Activated T-cell treated with anti-CD3 and anti-CD28 coated beads, Interleukin-2, amount 50 U/mL, for 4 hours (primary cell): ENCODE data around the gene KIF18A. TPM values are rescaled to one million over a fixed set of nuclear protein-coding genes. Genes with fewer than 3 reads are reported as not detected.
"Not testable (repeated sequence)": the region's sequence is repeated elsewhere in the genome, so short reads cannot be mapped to it uniquely, and the experiment has no call there.

ENCODE experiments used
- ATAC-seq, 2 donors: fragments of 200-7000 bp; cut with Tn5 transposase; one replicate each; pipeline ENCODE4 v1.10.0; 2021
- DNase-seq: peaks from one replicate; pipeline ENCODE4 v3.0.0-alpha.2; 2020
- H3K27me3 Mint-ChIP-seq: one replicate; pipeline ENCODE4 v1.8.0; 2021; ENCODE audit warnings: low read depth, mixed read lengths
- H3K36me3 Mint-ChIP-seq: one replicate; pipeline ENCODE4 v1.8.0; 2022; ENCODE audit warnings: mixed read lengths; ENCODE audit not compliant: insufficient read depth
- H3K4me1 Mint-ChIP-seq: one replicate; pipeline ENCODE4 v1.8.0; 2021; ENCODE audit warnings: low read depth, mixed read lengths
- H3K4me3 Mint-ChIP-seq: one replicate; pipeline ENCODE4 v1.8.0; 2021; ENCODE audit warnings: mild to moderate bottlenecking, moderate library complexity, mixed read lengths
- H3K9me3 Mint-ChIP-seq: one replicate; pipeline ENCODE4 v1.8.0; 2021; ENCODE audit warnings: mixed read lengths
- total RNA-seq, 3 donors: library from RNA; stranded (reverse); gene quantifications; one replicate each; pipeline ENCODE4 v1.2.1, GENCODE V29; 2021

The KIF18A gene
- total RNA-seq, 3 donors from 2014 or later, result 2.8 to 4.0 (median 2.9) TPM

DNA sequence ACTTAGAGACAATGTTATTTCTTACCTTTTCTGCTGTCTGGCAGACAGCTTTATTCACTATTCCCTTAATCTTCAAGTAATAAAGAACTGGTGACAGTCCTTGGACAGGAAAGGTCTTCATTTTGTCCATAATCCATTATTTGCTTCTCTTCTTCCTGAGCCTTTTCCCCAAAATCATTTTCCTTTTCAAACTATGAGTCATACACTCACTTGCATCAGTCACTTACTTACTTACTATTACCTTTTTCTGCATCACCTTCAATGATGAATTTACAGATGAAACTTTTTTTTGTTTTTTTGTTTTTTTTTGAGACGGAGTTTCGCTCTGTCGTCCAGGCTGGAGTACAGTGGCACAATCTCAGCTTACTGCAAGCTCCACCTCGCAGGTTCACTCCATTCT lies 9.8 kb upstream of the KIF18A start:
- no peaks in the 10 kb centered on the region for H3K9me3 Mint-ChIP-seq
- H3K4me3 Mint-ChIP-seq, result no peak overlapping the region

DNA sequence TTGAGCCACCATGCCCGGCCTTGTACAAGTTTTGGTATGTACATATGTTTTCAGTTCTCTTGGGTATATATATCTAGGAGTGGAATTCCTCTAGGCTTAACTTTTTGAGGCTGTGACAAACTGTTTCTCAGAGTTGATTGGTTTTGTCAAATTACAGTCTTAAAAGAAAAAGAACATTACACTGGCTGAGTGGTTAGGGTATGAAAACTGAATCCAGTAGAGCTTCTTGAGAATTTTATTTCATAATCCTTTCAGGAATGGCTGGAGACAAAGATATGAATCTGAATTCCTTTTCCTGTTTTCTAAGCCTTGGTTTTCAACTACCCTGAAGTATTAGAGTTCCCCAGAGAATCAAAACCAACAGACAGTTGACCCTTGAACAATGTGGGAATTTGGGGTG lies 6.8 kb upstream of the KIF18A start:
- H3K27me3 Mint-ChIP-seq, result no peaks in the 10 kb centered on the region
- H3K36me3 Mint-ChIP-seq, result peaks cover 12% of the 10 kb centered on the region
- no peaks in the 10 kb centered on the region for H3K9me3 Mint-ChIP-seq
- H3K4me3 Mint-ChIP-seq, result no peak overlapping the region
- DNase-seq, result no peak
- ATAC-seq, result no peak
- H3K4me1 Mint-ChIP-seq, result peaks cover 30% of the 10 kb centered on the region

More for the DNA sequence above, 9.8 kb upstream of the KIF18A start:
- H3K27me3 Mint-ChIP-seq, result no peaks in the 10 kb centered on the region
- peaks cover 8% of the 10 kb centered on the region for H3K4me1 Mint-ChIP-seq
- DNase-seq (no peak), ATAC-seq (no peak)
- peaks cover 12% of the 10 kb centered on the region for H3K36me3 Mint-ChIP-seq

DNA sequence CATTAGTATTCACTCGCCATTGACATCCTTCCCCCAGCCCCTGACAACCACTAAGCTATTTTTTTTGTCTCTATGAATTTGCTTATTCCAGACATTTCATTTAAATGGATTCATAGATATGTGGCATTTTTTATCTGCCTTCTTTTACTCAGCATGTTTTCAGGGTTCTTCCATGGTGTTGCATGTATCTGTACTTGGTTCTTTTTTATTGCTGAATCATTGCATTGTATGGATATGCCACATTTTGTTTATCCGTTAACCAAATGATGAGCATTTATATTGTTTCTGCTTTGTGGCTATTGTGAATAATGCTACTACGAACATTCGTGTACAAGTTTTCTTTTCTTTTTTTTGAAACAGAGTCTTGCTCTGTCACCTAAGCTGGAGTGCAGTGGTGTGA lies 6.2 kb upstream of the KIF18A start:
- Mint-ChIP-seq H3K4me3 (no peak overlapping the region), H3K4me1 (peaks cover 36% of the 10 kb centered on the region), H3K9me3 (no peaks in the 10 kb centered on the region), H3K36me3 (peaks cover 12% of the 10 kb centered on the region), H3K27me3 (no peaks in the 10 kb centered on the region)
- DNase-seq (no peak), ATAC-seq (no peak)

DNA sequence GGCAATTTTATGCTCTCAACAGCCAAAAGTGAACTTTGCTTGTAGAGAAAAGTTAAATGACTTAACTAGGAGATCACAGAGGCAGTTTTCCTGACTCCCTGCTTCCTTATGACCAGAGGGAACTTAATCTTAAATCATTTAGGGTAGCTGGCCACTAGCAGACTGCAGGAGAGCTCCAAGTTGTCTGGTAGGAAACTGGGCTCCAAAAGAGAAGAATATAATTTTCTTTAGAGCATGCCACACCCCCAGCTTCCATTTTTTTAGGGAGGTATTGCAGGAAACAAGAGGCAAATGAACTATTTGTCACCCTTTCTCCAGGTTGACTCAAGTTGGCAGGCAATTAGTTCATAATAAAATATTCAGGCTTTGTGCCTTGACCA lies 2.9 kb upstream of the KIF18A start:
- DNase-seq, result no peak
- Mint-ChIP-seq H3K4me3 (peak overlapping the region; percentile 99), H3K9me3 (no peaks in the 10 kb centered on the region), H3K36me3 (peaks cover 6% of the 10 kb centered on the region), H3K27me3 (no peaks in the 10 kb centered on the region), H3K4me1 (peaks cover 50% of the 10 kb centered on the region)
- no peak for ATAC-seq

DNA sequence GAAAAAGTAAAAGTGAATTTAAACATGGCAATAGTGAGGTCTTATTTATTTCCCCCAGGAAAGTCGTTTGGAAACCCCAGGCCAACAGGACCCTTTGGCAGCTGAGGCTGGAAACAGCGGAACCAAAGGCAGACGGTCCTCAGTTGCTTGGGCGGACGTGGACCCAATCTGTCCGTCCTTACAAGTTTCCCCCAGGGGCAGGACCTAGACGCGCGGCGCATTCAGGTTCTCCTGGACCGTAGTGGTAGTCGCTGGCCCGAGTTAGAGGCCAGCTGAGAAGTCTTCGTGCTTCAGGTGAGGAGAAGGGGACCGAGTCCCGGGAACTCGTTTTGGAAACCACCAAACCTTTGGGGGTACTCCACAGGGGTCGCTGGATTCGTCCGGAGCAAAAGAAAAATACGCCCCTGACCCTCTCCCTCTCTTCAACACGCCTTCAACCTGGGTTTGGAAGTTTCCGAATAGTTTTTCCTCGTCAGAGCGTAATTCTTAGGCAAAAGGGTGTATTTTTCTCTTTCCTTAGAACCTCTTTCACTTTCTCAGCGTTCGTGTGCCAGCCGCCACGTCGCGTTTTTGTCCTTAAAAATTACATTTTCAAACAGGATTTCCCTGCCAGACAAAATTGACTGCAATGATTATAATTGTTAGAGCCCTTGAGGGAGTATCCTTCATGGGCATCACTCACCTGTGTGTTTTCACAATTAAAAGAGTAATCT lies 2.3 kb upstream of the KIF18A start:
- Mint-ChIP-seq H3K4me3 (peak overlapping the region; percentile 99), H3K9me3 (no peaks in the 10 kb centered on the region), H3K27me3 (no peaks in the 10 kb centered on the region), H3K36me3 (peaks cover 6% of the 10 kb centered on the region), H3K4me1 (peaks cover 52% of the 10 kb centered on the region)
- DNase-seq, result peak; percentile 53
- peak; percentile 46 to 55 for ATAC-seq

DNA sequence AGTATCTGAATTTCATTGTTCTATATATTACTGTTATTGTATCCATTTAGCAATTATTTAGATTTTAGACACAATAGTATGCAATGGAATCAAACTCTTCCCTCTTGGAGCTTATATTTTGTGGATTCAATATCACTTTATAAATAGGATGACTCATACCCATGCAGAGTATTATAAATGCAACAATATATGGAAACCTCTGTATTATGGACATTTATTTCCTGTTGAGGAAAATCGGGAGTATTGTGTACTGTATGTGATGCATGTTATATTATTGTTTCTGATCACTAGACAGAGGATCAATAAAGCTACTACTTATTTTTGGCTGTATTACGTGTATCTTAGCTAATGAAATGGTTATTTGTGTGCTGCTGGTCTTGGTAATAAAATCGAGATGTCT lies 1.0 kb upstream of the KIF18A start:
- no peaks in the 10 kb centered on the region for H3K27me3 Mint-ChIP-seq
- ATAC-seq (no peak), DNase-seq (no peak)
- peaks cover 4% of the 10 kb centered on the region for H3K36me3 Mint-ChIP-seq
- peaks cover 52% of the 10 kb centered on the region for H3K4me1 Mint-ChIP-seq
- H3K9me3 Mint-ChIP-seq, result no peaks in the 10 kb centered on the region
- H3K4me3 Mint-ChIP-seq, result peak overlapping the region; percentile 99

DNA sequence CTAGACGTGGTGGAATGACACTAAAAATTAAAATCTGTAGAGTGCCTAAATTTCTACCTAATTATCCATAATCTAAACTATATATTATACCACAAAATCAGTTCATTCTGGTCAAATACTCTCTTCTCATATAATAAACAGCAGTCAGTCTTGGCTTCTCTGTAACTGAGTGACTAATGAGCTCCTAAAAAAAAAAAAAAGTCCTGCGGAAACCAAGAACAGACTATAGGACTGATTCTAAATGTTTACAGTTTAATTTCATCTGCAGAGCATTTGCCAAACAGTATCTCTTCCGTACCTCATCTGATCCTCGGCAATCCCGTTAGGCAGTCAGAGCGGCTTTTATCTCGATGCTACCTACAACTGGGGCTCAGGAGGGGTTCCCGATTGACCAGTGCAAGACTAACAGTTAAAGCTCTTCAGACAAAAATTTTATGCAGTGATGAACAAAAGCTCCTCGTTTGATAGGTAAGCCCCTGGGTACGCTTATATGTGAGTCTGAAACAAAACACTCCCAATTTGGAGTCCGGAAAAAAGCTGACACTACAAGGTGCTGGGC lies 686 bp downstream of the KIF18A start:
- Mint-ChIP-seq H3K27me3 (no peaks in the 10 kb centered on the region), H3K4me3 (peak overlapping the region; percentile 99), H3K36me3 (peaks cover 2% of the 10 kb centered on the region), H3K4me1 (peaks cover 49% of the 10 kb centered on the region), H3K9me3 (no peaks in the 10 kb centered on the region)
- DNase-seq (no peak), ATAC-seq (peak in 1 of 2 donors; percentile 1)

DNA sequence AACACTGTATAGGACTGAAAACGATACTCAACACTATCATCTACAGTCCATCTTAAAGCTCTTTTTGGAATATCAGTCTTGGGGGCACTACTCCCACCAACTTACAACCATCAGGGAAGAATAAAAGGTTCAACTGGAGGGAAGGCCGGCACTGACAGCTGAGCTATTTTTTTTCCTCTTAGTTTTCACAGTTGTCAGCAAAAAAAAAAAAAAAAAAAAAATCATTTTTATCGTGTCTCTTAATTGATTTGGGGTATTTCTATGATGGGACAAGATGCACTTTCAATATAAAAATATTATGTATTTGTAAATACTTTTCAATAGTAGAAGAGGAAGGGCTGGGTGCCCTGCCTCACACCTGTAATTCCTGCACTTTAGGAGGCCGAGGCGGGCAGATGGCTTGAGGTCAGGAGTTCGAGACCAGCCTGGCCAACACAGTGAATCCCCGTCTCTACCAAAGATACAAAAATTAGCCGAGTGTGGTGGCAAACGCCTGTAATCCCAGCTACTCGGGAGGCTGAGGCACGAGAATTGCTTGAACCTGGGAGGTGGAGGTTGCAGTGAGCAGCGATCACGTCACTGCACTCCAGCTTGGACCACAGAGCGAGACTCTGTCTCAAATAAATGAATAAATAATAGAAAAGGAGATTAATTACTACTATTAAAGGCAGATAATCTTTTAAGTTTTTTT lies 1.5 kb downstream of the KIF18A start:
- Mint-ChIP-seq H3K4me3 (peak overlapping the region; percentile 42), H3K9me3 (no peaks in the 10 kb centered on the region), H3K4me1 (peaks cover 41% of the 10 kb centered on the region), H3K36me3 (no peaks in the 10 kb centered on the region), H3K27me3 (no peaks in the 10 kb centered on the region)
- ATAC-seq, result no peak
- DNase-seq, result no peak

DNA sequence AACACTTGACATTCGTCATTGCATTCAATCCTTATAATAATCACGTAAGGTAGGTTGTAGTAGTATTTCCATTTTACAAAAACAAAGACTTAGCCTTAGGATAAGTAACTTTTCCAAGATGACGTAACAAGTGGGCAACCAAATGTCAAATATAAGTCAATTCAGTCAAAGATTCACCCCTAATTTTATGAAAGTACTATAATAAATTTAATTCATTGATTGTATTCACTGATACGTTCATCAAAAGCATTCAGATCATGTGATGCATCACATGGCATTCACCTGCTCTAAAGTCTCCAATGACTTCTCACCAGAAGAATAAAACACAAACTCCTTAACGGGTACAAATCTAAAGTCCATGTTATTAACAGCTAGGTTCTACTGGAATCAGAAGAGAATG lies 2.1 kb downstream of the KIF18A start:
- Mint-ChIP-seq H3K27me3 (no peaks in the 10 kb centered on the region), H3K9me3 (no peaks in the 10 kb centered on the region), H3K36me3 (no peaks in the 10 kb centered on the region), H3K4me1 (peaks cover 36% of the 10 kb centered on the region), H3K4me3 (peak overlapping the region; percentile 42)
- DNase-seq, result no peak
- no peak for ATAC-seq

DNA sequence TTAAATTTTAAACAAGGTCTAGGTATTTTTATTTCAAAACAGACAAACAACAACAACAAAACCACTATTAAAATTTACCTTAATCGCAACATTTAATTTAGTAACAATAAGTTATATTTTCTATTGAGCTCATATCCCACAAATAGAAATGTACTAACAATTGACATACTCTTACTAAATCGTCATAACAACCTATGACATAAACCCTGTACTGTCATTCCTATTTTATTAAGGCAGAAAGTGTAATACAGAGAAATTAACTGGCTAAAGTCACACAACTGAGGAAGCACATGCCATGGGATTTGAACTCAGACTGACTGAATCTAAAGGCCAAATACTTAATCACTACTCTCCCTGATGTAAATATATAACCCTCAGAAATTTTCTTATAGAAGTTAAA lies 3.0 kb downstream of the KIF18A start:
- Mint-ChIP-seq H3K27me3 (no peaks in the 10 kb centered on the region), H3K4me1 (peaks cover 30% of the 10 kb centered on the region)
- no peak for ATAC-seq

DNA sequence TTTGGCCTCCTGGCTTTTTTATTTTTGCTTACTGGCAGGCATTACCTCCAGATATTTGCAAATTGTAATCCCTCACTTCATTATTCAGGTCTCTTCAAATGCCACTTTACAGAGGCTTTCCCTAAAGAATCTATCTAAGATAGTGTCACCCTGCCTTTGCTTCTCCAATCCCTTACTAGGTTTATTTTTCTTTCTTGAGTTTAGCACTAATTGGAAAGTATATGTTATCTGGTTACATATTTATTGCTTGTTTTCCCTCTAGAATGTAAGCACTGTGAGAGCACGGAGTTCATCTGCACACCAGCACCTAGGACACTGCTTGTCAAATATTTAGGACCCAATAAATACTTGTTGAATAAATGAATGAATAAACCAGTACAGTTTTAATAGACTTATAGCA lies 3.5 kb downstream of the KIF18A start:
- no peaks in the 10 kb centered on the region for H3K9me3 Mint-ChIP-seq
- H3K4me1 Mint-ChIP-seq, result peaks cover 24% of the 10 kb centered on the region
- no peak overlapping the region for H3K4me3 Mint-ChIP-seq
- no peak for DNase-seq
- H3K36me3 Mint-ChIP-seq, result no peaks in the 10 kb centered on the region
- ATAC-seq, result no peak
- H3K27me3 Mint-ChIP-seq, result no peaks in the 10 kb centered on the region

More for the DNA sequence above, 3.0 kb downstream of the KIF18A start:
- H3K9me3 Mint-ChIP-seq, result no peaks in the 10 kb centered on the region
- H3K4me3 Mint-ChIP-seq, result no peak overlapping the region
- no peaks in the 10 kb centered on the region for H3K36me3 Mint-ChIP-seq
- no peak for DNase-seq

DNA sequence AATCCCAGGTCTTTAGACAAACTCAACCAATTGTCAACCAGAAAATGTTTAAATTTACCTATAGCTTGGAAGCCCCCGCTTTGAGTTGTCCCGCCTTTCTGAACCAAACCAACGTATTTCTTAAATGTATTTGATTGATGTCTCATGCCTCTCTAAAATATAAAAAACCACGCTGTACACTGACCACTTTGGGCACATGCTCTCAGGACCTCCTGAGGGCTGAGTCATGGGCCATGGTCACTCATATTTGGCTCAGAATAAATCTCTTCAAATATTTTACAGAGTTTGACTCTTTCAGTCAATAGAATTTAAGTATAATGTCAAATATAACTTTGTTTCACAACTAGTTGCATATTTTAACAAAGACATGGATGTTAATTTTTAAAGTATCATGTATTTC lies 5.7 kb downstream of the KIF18A start:
- not testable (repeated sequence) for H3K36me3 Mint-ChIP-seq, H3K4me1 Mint-ChIP-seq, DNase-seq, H3K27me3 Mint-ChIP-seq, H3K9me3 Mint-ChIP-seq, H3K4me3 Mint-ChIP-seq, ATAC-seq

DNA sequence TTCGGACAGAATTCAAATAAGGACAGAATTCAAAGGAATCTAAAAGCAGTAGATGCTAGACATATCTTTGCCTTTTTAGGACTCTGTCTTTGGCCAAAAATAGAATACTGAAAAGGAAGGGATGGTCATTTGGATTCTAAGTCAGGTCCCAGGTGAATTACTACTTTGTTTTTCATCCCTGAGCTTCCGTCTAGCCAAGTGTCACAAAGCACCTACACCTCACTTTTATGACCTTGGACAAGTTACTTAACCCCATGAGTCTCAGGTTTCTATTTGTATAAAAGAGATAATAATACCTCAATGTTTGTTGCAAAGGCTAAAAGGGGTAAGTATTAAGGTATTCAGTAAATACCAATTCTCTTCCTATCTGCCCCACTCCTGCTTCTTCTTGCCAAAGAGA lies 7.3 kb downstream of the KIF18A start:
- Mint-ChIP-seq H3K27me3 (no peaks in the 10 kb centered on the region), H3K4me3 (no peak overlapping the region), H3K9me3 (no peaks in the 10 kb centered on the region), H3K4me1 (peaks cover 4% of the 10 kb centered on the region), H3K36me3 (no peaks in the 10 kb centered on the region)
- ATAC-seq (no peak), DNase-seq (no peak)

DNA sequence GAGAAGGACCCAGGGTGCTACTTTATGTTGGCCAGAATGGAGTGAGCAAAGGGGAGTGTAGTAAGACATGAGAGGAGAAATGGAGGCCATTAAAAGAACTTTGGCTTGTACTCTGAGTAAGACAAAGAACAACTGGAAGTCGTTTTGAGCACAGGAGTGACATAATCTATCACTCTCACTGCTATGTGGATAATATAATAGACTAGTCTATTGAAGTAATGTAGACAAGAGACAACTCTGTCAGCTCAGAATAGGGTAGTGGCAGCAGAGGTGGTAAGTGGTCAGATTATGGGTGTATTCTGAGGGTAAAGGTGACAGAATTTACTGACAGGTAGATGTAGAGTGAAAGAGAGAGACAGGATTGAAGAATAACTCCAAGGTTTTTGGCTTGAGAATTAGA lies 8.2 kb downstream of the KIF18A start:
- no peaks in the 10 kb centered on the region for H3K27me3 Mint-ChIP-seq
- peaks cover 2% of the 10 kb centered on the region for H3K4me1 Mint-ChIP-seq
- no peak for DNase-seq
- no peak overlapping the region for H3K4me3 Mint-ChIP-seq
- no peak for ATAC-seq
- H3K36me3 Mint-ChIP-seq, result no peaks in the 10 kb centered on the region
- no peaks in the 10 kb centered on the region for H3K9me3 Mint-ChIP-seq

DNA sequence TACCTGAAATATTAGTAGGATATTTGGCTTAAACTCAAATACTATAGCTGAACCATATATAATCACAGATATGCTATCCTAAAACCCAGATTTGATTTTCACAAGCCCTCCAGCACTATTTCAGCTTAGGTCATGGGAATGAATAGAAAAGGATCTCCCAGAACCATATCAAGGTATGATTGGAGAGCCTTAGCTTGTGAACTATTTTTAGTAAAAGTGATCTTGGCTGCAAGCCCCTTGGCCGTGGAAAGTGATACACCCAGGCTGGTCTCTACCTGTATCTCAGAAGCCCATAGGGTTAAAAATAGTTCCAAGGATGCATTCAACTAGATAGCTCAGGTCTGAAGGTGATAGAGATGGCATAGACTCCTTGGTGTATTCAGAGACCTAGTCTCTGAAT lies 9.7 kb downstream of the KIF18A start:
- H3K27me3 Mint-ChIP-seq, result no peaks in the 10 kb centered on the region
- H3K36me3 Mint-ChIP-seq, result no peaks in the 10 kb centered on the region
- H3K4me3 Mint-ChIP-seq, result no peak overlapping the region
- no peak for DNase-seq
- ATAC-seq, result no peak
- peaks cover 2% of the 10 kb centered on the region for H3K4me1 Mint-ChIP-seq
- H3K9me3 Mint-ChIP-seq, result no peaks in the 10 kb centered on the region
